GM13977 (cell line): ENCODE data around the gene FGF18.

ENCODE experiments used
- DNase-seq: peaks from one replicate; pipeline ENCODE4 v3.0.0; 2012; ENCODE audit warnings: low spot score
- CTCF ChIP-seq: IDR thresholded peaks from 2 replicates; pipeline ENCODE4 v1.5.1; 2012; ENCODE audit warnings: mild to moderate bottlenecking, control low read depth; ENCODE audit not compliant: insufficient read depth; ENCODE audit errors: extremely low read depth, missing control alignments
- in situ Hi-C: fragments of 300-500 bp; cut with MboI; formaldehyde crosslinking; loops from one replicate; pipeline ENCODE4 v1.12.0; 2022; ENCODE audit warnings: low sequenced_read_pairs, low pct_unique_long_range_greater_than_20kb, mixed read lengths, inconsistent platforms; ENCODE audit not compliant: unreplicated experiment

The FGF18 gene

GRCh38 chr5:171486613-171487012 is 67.2 kb downstream of the FGF18 start:
- TF ChIP-seq CTCF: no peak
- in situ Hi-C loops: no loop called here
- DNase-seq: no peak

GRCh38 chr5:171488876-171489275 is 69.4 kb downstream of the FGF18 start:
- in situ Hi-C loops: no loop called here
- no peak for DNase-seq
- TF ChIP-seq CTCF: no peak

GRCh38 chr5:171492781-171493180 is 73.3 kb downstream of the FGF18 start:
- no peak for TF ChIP-seq CTCF
- in situ Hi-C loops: no loop called here
- no peak for DNase-seq

DNA sequence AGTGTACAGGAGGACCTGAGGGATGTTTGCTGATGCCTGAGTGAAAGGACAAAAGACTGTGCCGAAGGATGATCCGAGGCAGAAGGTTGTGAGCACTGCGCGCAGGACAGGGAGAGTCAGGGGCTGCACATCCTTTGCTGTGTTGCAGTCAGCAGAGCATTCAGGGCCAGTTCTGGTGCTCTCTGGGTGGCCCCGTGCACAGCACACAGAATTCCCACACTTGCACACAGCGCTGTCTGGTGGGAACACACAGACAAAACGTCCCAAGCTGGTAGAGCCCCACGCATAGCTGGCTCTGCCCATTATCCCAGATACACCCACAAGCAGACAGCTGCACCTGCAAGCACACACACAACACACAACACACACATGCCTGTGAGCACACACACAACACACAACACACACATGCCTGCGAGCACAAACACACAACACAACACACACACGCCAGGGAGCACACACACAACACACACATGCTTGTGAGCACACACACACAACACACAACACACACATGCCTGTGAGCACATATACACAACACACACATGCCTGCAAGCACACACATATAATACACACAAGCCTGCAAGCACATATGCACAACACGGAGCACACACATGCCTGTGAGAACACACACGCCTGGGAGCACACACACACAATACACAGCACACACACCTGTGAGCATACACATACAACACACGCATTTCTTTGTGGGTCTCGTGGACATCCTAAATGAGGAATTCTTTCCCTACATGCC is 74.4 kb downstream of the FGF18 start:
- in situ Hi-C loops: no loop called here
- TF ChIP-seq CTCF: no peak
- no peak for DNase-seq

DNA sequence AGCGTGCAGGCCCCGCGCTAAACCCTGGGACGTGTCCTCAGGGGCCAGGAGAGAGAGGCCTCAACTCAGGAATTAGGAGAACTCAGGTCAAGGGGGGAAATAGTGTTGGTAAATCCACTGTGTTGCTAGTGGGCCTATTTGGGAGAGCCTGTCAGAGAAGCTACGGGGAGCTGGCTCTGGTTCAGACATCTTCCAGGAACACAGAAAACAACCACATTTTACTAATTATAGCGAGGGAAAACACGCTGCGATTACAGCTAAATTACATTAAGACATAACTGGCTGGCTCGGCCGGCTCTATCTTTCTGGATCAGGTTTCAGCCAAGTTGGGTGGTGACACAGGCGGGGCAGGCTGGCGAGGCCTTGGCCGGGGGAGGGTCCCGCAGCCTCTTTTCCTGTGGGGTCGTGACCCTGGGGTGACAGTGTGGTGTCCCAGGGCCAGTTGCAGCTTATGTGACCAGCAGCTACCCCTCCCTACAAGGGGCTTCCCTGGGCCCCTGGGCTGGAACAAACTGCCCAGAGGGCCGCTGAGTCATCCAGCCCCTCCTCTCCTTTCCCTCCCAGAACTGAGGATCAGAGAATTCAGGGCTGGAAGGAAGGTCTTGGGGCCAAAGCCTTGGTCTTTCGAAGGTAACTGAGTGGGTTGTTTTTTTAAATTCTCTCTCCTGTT is 75.1 kb downstream of the FGF18 start:
- in situ Hi-C loops: no loop called here
- DNase-seq: no peak
- TF ChIP-seq CTCF: no peak

- no peak for TF ChIP-seq CTCF
- no peak for DNase-seq
- in situ Hi-C loops: no loop called here
Measured at GRCh38 chr5:171495122-171495700, 75.8 kb downstream of the FGF18 start.
